CD4-positive, CD25-positive, alpha-beta regulatory T cell (primary cell): ENCODE data around the gene MEOX1. TPM values are rescaled to one million over a fixed set of nuclear protein-coding genes. Genes with fewer than 3 reads are reported as not detected.

Experiments
- ATAC-seq, 2 donors: fragments of 150-1000 bp; cut with Tn5 transposase; one replicate each; pipeline ENCODE4 v1.10.0; 2021; ENCODE audit warnings: low read depth in 2 of 2, moderate number of reproducible peaks in 2 of 2, moderate library complexity in 1 of 2
- DNase-seq, 3 donors: peaks; one replicate each; pipeline versions ENCODE4 v3.0.0 to v3.0.0-alpha.2; 2012 to 2022; ENCODE audit warnings: mixed read lengths in 1 of 3
- H3K27ac ChIP-seq: one replicate; pipeline ENCODE4 v1.7.0; 2013; ENCODE audit warnings: mild to moderate bottlenecking, low read length; ENCODE audit not compliant: insufficient read depth, poor library complexity, severe bottlenecking
- H3K27me3 ChIP-seq: one replicate; pipeline ENCODE4 v1.7.0; 2013; ENCODE audit warnings: low read length; ENCODE audit not compliant: control insufficient read depth, insufficient read depth
- H3K36me3 ChIP-seq: one replicate; pipeline ENCODE4 v1.7.0; 2013; ENCODE audit warnings: mild to moderate bottlenecking, low read length, moderate library complexity; ENCODE audit not compliant: control insufficient read depth, insufficient read depth
- H3K4me1 ChIP-seq: 2 replicates; pipeline ENCODE4 v1.7.0; 2013; ENCODE audit warnings: mild to moderate bottlenecking, low read length; ENCODE audit not compliant: insufficient read depth, control insufficient read depth, poor library complexity, severe bottlenecking
- H3K4me3 ChIP-seq: one replicate; pipeline ENCODE4 v1.7.0; 2013; ENCODE audit warnings: low read depth, mild to moderate bottlenecking, low read length, moderate library complexity
- H3K9me3 ChIP-seq, 2 experiments: 1 replicate in 1 of 2; 2 replicates in 1 of 2; pipeline ENCODE4 v1.7.0; 2013; ENCODE audit warnings: low read length in 2 of 2, mild to moderate bottlenecking in 1 of 2, moderate library complexity in 1 of 2; ENCODE audit not compliant: control insufficient read depth in 2 of 2
- H3K27ac Mint-ChIP-seq, 3 donors: one replicate each; pipeline ENCODE4 v1.8.0; 2020 to 2022; ENCODE audit warnings: mild to moderate bottlenecking in 3 of 3, mixed read lengths in 3 of 3, moderate library complexity in 2 of 3
- H3K27me3 Mint-ChIP-seq: one replicate; pipeline ENCODE4 v1.8.0; 2022; ENCODE audit warnings: mild to moderate bottlenecking, mixed read lengths
- H3K36me3 Mint-ChIP-seq: one replicate; pipeline ENCODE4 v1.8.0; 2020; ENCODE audit warnings: mixed read lengths
- H3K4me1 Mint-ChIP-seq, 4 donors: one replicate each; pipeline ENCODE4 v1.8.0; 2020 to 2022; ENCODE audit warnings: mixed read lengths in 4 of 4, mild to moderate bottlenecking in 1 of 4
- H3K4me3 Mint-ChIP-seq, 4 donors: one replicate each; pipeline ENCODE4 v1.8.0; 2020 to 2022; ENCODE audit warnings: mild to moderate bottlenecking in 4 of 4, mixed read lengths in 4 of 4, moderate library complexity in 3 of 4
- H3K9me3 Mint-ChIP-seq, 7 donors: one replicate each; pipeline ENCODE4 v1.8.0; 2020 to 2022; ENCODE audit warnings: mixed read lengths in 7 of 7, mild to moderate bottlenecking in 3 of 7, moderate library complexity in 2 of 7
- polyA plus RNA-seq, 4 donors: library from polyadenylated mRNA; unstranded; fragments of 300-500 nt; fragmentation: Illumina TruSeq; gene quantifications; one replicate each; pipeline ENCODE4 v1.2.3, GENCODE V29; 2021
- total RNA-seq: library from RNA; stranded (reverse); gene quantifications from one replicate; pipeline ENCODE4 v1.2.3, GENCODE V29; 2022

MEOX1 gene
- total and polyA plus RNA-seq, 5 donors from 2014 or later: 15.3 to 36.5 (median 29.7) TPM

DNA sequence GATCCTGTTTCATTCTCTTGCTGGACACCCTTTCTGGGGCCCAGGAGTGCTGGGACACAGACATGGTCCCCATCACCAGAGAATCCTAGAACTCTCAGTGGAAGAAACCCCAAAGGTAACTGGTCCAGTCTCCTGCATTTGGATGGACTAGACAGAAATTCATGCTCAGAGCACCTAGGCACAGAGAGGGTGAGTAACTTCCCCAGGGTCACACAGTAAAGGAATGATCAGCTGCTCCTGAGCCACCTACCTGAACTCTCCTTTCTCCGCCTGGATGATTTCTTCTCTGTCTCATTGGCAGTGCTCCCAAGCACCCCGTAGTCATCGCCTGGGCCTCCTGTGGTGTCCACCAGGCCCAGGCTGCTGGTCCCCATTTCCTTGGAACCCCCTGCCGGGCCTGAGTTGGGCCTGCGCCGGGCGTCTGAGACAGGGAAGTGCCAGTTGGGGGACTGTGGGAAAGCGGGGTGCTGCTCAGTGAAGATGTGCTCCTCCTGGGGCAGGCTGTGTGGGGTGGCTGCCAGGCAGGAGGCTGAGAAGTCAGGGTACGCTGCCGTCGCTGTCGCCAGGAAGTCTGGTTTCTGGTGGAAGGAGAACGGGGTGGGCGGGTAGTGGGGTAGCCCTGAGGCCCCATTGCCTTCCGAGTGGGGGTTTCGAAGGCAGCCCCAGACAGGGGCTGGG is 767 bp downstream of the MEOX1 start:
- Histone ChIP-seq H3K27ac (peak overlapping the region; percentile 75), H3K4me1 (peaks cover 71% of the 10 kb centered on the region), H3K9me3 (no peaks in the 10 kb centered on the region), H3K27me3 (no peaks in the 10 kb centered on the region), H3K4me3 (peak overlapping the region; percentile 86), H3K36me3 (no peaks in the 10 kb centered on the region)
- H3K27me3 Mint-ChIP-seq: no peaks in the 10 kb centered on the region
- peak in 1 of 2 donors; percentile 18 for ATAC-seq
- peak overlapping the region; percentile 66 to 93 (median 84) for H3K4me3 Mint-ChIP-seq
- no peaks in the 10 kb centered on the region for H3K36me3 Mint-ChIP-seq
- no peaks in the 10 kb centered on the region for H3K9me3 Mint-ChIP-seq
- DNase-seq: peak in 1 of 3 donors; percentile 55
- peaks cover 8 to 80% (median 44%) of the 10 kb centered on the region in 4 donors for H3K4me1 Mint-ChIP-seq
- peak overlapping the region; percentile 81 to 96 (median 92) for H3K27ac Mint-ChIP-seq

DNA sequence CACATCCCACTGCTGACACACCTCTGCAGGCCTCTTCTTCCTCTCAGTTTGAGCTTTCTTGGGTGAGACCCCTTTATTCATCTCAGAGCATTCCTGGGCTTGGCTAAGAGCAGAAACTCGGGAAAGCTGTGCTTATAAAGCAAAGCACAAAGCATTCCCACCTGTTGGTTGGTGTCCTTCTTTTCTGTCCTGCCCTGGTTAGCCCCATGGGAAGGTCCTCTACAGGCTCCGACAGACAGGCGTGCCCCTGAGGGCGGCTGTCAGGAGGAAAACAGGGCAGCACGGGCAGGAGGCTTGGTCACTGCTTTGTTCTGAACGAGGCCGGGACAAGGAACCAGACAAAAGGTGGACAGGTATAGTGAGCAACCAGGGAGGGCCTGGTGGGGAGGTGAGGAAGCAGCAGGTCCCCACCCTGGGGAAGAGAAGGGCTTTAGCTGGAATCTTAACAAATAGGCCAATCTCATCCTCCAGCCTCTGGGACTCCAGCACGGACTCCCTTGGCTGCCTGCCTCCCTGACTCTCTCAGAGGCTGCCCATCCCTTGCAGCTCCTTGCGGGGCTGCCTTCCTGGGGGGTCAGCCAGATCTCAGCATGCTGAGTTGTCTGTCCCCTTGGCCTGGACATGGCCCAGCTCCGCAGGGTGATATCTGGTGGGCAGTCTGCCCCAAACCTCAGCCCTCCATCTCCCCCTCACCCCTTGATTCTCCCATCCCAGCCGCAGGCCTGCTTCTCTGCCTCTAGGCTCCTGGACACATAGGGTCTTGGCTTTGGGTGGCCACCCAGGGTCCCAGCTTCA is 1.7 kb downstream of the MEOX1 start:
- H3K4me3 ChIP-seq: peak overlapping the region; percentile 86

GRCh38 chr17:43658900-43659299 is 2.8 kb downstream of the MEOX1 start:
- peak overlapping the region; percentile 75 for H3K27ac ChIP-seq
- DNase-seq: no peak
- peak overlapping the region; percentile 86 for H3K4me3 ChIP-seq
- Mint-ChIP-seq H3K4me1 (peaks cover 13 to 89% (median 51%) of the 10 kb centered on the region in 4 donors), H3K4me3 (peak overlapping the region; percentile 66 to 93 (median 84)), H3K27me3 (no peaks in the 10 kb centered on the region), H3K27ac (peak overlapping the region; percentile 9 to 92 (median 81)), H3K36me3 (no peaks in the 10 kb centered on the region), H3K9me3 (no peaks in the 10 kb centered on the region)
- H3K4me1 ChIP-seq: peaks cover 81% of the 10 kb centered on the region
- H3K27me3 ChIP-seq: no peaks in the 10 kb centered on the region
- no peaks in the 10 kb centered on the region for H3K9me3 ChIP-seq
- H3K36me3 ChIP-seq: no peaks in the 10 kb centered on the region
- ATAC-seq: no peak

More for the DNA sequence above, 1.7 kb downstream of the MEOX1 start:
- Mint-ChIP-seq H3K27me3 (no peaks in the 10 kb centered on the region), H3K36me3 (no peaks in the 10 kb centered on the region), H3K9me3 (no peaks in the 10 kb centered on the region), H3K4me3 (peak overlapping the region; percentile 66 to 93 (median 84)), H3K27ac (peak overlapping the region; percentile 81 to 92 (median 88)), H3K4me1 (peaks cover 13 to 86% (median 48%) of the 10 kb centered on the region in 4 donors)
- Histone ChIP-seq H3K9me3 (no peaks in the 10 kb centered on the region), H3K4me1 (peaks cover 78% of the 10 kb centered on the region), H3K27me3 (no peaks in the 10 kb centered on the region), H3K27ac (peak overlapping the region; percentile 75), H3K36me3 (no peaks in the 10 kb centered on the region)
- no peak for ATAC-seq
- DNase-seq: no peak

- peaks cover 6 to 74% (median 38%) of the 10 kb centered on the region in 4 donors for H3K4me1 Mint-ChIP-seq
- H3K27me3 Mint-ChIP-seq: no peaks in the 10 kb centered on the region
- Histone ChIP-seq H3K27ac (peak overlapping the region; percentile 75), H3K4me1 (peaks cover 58% of the 10 kb centered on the region), H3K4me3 (peak overlapping the region; percentile 82), H3K36me3 (no peaks in the 10 kb centered on the region), H3K9me3 (no peaks in the 10 kb centered on the region), H3K27me3 (no peaks in the 10 kb centered on the region)
- DNase-seq (peak in 2 of 3 donors; percentile 32 to 80), ATAC-seq (peak; percentile 38 to 55)
- H3K27ac Mint-ChIP-seq: peak overlapping the region; percentile 81 to 97 (median 88)
- peak overlapping the region; percentile 69 to 95 (median 80) for H3K4me3 Mint-ChIP-seq
- H3K9me3 Mint-ChIP-seq: no peaks in the 10 kb centered on the region
- no peaks in the 10 kb centered on the region for H3K36me3 Mint-ChIP-seq
Observed at GRCh38 chr17:43655693-43656255, 5.9 kb downstream of the MEOX1 start.

GRCh38 chr17:43652124-43652480 is 9.6 kb downstream of the MEOX1 start:
- Histone ChIP-seq H3K36me3 (no peaks in the 10 kb centered on the region), H3K27ac (no peak overlapping the region), H3K4me1 (peaks cover 24% of the 10 kb centered on the region), H3K9me3 (no peaks in the 10 kb centered on the region), H3K27me3 (no peaks in the 10 kb centered on the region), H3K4me3 (no peak overlapping the region)
- no peaks in the 10 kb centered on the region for H3K27me3 Mint-ChIP-seq
- no peaks in the 10 kb centered on the region for H3K9me3 Mint-ChIP-seq
- no peak overlapping the region for H3K4me3 Mint-ChIP-seq
- H3K4me1 Mint-ChIP-seq: peaks cover 10 to 59% (median 31%) of the 10 kb centered on the region in 4 donors
- peak overlapping the region in 2 of 3 donors; percentile 31 to 56 for H3K27ac Mint-ChIP-seq
- ATAC-seq (no peak), DNase-seq (no peak)
- H3K36me3 Mint-ChIP-seq: no peaks in the 10 kb centered on the region

DNA sequence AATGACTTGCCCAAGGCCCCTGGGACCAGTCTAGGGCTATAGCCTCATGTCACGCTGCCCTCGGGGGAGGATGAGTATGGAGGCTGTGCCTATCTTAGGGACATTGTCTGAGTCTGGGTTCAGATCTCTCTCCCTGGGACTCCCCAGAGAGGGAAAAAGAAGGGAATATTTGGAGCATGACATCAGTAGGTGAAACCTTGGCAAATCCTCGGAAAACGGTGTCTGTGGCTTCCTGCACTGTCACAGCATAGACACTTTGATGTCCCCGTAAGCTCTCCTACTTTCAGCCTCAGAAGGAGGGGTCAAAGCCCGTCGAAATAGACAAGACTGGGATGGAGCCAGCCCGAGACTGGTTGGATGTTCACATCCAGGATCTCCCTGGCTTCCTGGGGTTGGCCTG is 11.3 kb downstream of the MEOX1 start:
- Mint-ChIP-seq H3K36me3 (no peaks in the 10 kb centered on the region), H3K27ac (peak overlapping the region in 1 of 3 donors; percentile 86), H3K4me3 (peak overlapping the region in 1 of 4 donors; percentile 75), H3K9me3 (no peaks in the 10 kb centered on the region), H3K27me3 (no peaks in the 10 kb centered on the region), H3K4me1 (peaks cover 4 to 51% (median 22%) of the 10 kb centered on the region in 4 donors)
- no peaks in the 10 kb centered on the region for H3K9me3 ChIP-seq
- no peak overlapping the region for H3K27ac ChIP-seq
- H3K36me3 ChIP-seq: no peaks in the 10 kb centered on the region
- no peak for DNase-seq
- peaks cover 19% of the 10 kb centered on the region for H3K4me1 ChIP-seq
- H3K4me3 ChIP-seq: no peak overlapping the region
- no peaks in the 10 kb centered on the region for H3K27me3 ChIP-seq
- ATAC-seq: no peak

DNA sequence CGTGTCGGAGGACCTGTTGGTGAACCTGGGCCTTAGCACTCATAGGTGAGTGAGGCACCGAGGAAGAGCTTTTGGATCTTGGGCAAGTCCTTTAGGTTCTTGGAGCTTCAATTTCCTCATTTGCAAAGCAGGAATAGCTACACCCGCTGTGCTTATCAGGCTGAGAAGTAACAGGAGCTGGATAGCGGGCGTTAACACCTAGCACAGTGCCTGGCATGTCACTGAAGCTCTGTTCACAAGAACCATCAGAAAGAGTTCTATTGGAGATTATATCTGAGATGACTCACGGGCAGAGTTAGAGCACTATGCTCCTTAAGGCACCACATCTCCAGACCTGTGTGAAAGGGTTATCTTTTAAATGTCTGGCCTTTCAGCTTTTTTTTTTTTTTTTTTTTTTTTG is 12.8 kb downstream of the MEOX1 start:
- no peak for DNase-seq
- H3K27ac ChIP-seq: no peak overlapping the region
- Mint-ChIP-seq H3K27me3 (no peaks in the 10 kb centered on the region), H3K9me3 (no peaks in the 10 kb centered on the region), H3K4me1 (peaks cover 4 to 50% (median 19%) of the 10 kb centered on the region in 4 donors), H3K4me3 (no peak overlapping the region), H3K36me3 (no peaks in the 10 kb centered on the region), H3K27ac (peak overlapping the region in 1 of 3 donors; percentile 36)
- no peaks in the 10 kb centered on the region for H3K36me3 ChIP-seq
- ATAC-seq: no peak
- no peak overlapping the region for H3K4me3 ChIP-seq
- no peaks in the 10 kb centered on the region for H3K9me3 ChIP-seq
- H3K27me3 ChIP-seq: no peaks in the 10 kb centered on the region
- peaks cover 14% of the 10 kb centered on the region for H3K4me1 ChIP-seq
